K562 (cell line): ENCODE measurements around the gene PKHD1. TPM values are rescaled to one million over a fixed set of nuclear protein-coding genes. Genes with fewer than 3 reads are reported as not detected.

Experiments used
- ATAC-seq: fragments of 200-7000 bp; cut with Tn5 transposase; 3 replicates; pipeline ENCODE4 v1.9.1; 2020; ENCODE audit warnings: moderate library complexity
- BruUV-seq: library from RNA; stranded (reverse); fragments of 400-500 nt; replicated peaks from 2 replicates; lab custom pipeline; 2021; lab: Mats Ljungman, UMichigan
- CTCF ChIA-PET: fragments of 300-600 bp; formaldehyde crosslinking; extraction: SDS; loops from one replicate; lab custom pipeline; 2021; ENCODE audit warnings: low intra/inter-chr PET ratio; lab: Yijun Ruan, JAX
- POLR2A ChIA-PET: fragments of 300-600, 350-650 bp; sonication (Branson Sonifier 250); formaldehyde crosslinking; extraction: SDS; loops from one replicate; lab custom pipeline; 2021; ENCODE audit warnings: antibody characterized with exemption, inconsistent platforms; lab: Yijun Ruan, JAX
- DNase-seq, 4 experiments: peaks; one replicate each; pipeline versions ENCODE4 v3.0.0 to v3.0.0-alpha.2; 2011 to 2018; ENCODE audit warnings: low spot score in 3 of 4, mixed read lengths in 3 of 4; ENCODE audit errors: extremely low read depth in 1 of 4
- FAIRE-seq: peaks from 2 replicates; lab custom pipeline; 2011; peaks lifted over from hg19 to GRCh38; lab: Jason Lieb, UNC
- H2AFZ ChIP-seq: 2 replicates; pipeline ENCODE4 v1.6.0; 2011; ENCODE audit warnings: low read depth, low read length, control low read depth, inconsistent platforms
- H3K27ac ChIP-seq: fragments of 200-600 bp; 3 replicates; pipeline ENCODE4 v1.8.0; 2011; ENCODE audit warnings: low read depth, mild to moderate bottlenecking, control low read depth, inconsistent platforms, low read length, moderate library complexity, mixed read lengths; ENCODE audit errors: extremely low read depth
- H3K27me3 ChIP-seq, 2 experiments: fragments of 300-600 bp in 1 of 2; 2 replicates in 1 of 2; 3 replicates in 1 of 2; pipeline versions ENCODE4 v1.6.0 to v1.8.0; 2011; ENCODE audit warnings: inconsistent platforms in 2 of 2, low read length in 2 of 2, mild to moderate bottlenecking in 1 of 2, mixed read lengths in 1 of 2, moderate library complexity in 1 of 2; ENCODE audit not compliant: control insufficient read depth in 2 of 2, insufficient read depth in 2 of 2
- H3K36me3 ChIP-seq: fragments of 300-600 bp; 3 replicates; pipeline ENCODE4 v1.8.0; 2011; ENCODE audit warnings: mild to moderate bottlenecking, low read length, inconsistent platforms; ENCODE audit not compliant: control insufficient read depth, insufficient read depth
- H3K4me1 ChIP-seq, 2 experiments: fragments of 200-600 bp in 1 of 2; replicated peaks in 1 of 2; 2 replicates in 1 of 2; 3 replicates in 1 of 2; pipeline versions ENCODE4 v1.5.1 to v1.8.0; 2011; ENCODE audit warnings: inconsistent platforms in 2 of 2, low read length in 2 of 2, mild to moderate bottlenecking in 1 of 2, mixed read lengths in 1 of 2, moderate library complexity in 1 of 2; ENCODE audit not compliant: control insufficient read depth in 2 of 2, insufficient read depth in 2 of 2
- H3K4me2 ChIP-seq: 2 replicates; pipeline ENCODE4 v1.6.1; 2011; ENCODE audit warnings: low read length, control low read depth, inconsistent platforms, mixed read lengths; ENCODE audit not compliant: insufficient read depth
- H3K4me3 ChIP-seq: fragments of 200-600 bp; sonication (generic), shearing (Covaris generic); 2 replicates; pipeline ENCODE4 v1.5.1; 2016; ENCODE audit warnings: control low read depth, inconsistent platforms
- H3K79me2 ChIP-seq: fragments of 200-600 bp; 3 replicates; pipeline ENCODE4 v1.8.0; 2011; ENCODE audit warnings: low read length, inconsistent platforms; ENCODE audit not compliant: control insufficient read depth, insufficient read depth
- H3K9ac ChIP-seq, 2 experiments: 2 replicates each; pipeline versions ENCODE4 v1.6.0 to v1.6.1; 2011; ENCODE audit warnings: low read depth in 2 of 2, low read length in 2 of 2, control low read depth in 1 of 2, inconsistent platforms in 1 of 2, mild to moderate bottlenecking in 1 of 2, mixed read lengths in 1 of 2; ENCODE audit not compliant: insufficient read depth in 1 of 2
- H3K9me1 ChIP-seq: one replicate; pipeline ENCODE4 v1.6.0; 2011; ENCODE audit warnings: inconsistent platforms, mild to moderate bottlenecking, low read length, moderate library complexity; ENCODE audit not compliant: control insufficient read depth, insufficient read depth
- H3K9me3 ChIP-seq: replicated peaks from 2 replicates; pipeline ENCODE4 v1.5.1; 2011; ENCODE audit warnings: low read depth, low read length, inconsistent platforms; ENCODE audit not compliant: control insufficient read depth, insufficient read depth
- H4K20me1 ChIP-seq: replicated peaks from 2 replicates; pipeline ENCODE4 v1.6.1; 2011; ENCODE audit warnings: low read length, inconsistent platforms, mixed read lengths; ENCODE audit not compliant: control insufficient read depth, insufficient read depth
- CBFB ChIP-seq: sonication (generic); formaldehyde crosslinking; IDR thresholded peaks from 2 replicates; pipeline ENCODE4 v1.4.0; 2020; ENCODE audit warnings: mild to moderate bottlenecking, missing genetic modification reagents
- ETV6 ChIP-seq, 3 experiments: fragments of 150-350 bp in 1 of 3; sonication (generic) in 1 of 3; formaldehyde crosslinking in 1 of 3; IDR thresholded peaks; 2 replicates each; pipeline versions ENCODE4 v1.6.1 to v1.8.0; 2014 to 2022; ENCODE audit warnings: borderline replicate concordance in 2 of 3, low read depth in 2 of 3, antibody characterized with exemption in 1 of 3, low read length in 1 of 3, mild to moderate bottlenecking in 1 of 3, missing genetic modification reagents in 1 of 3
- MBD1 ChIP-seq: fragments of 250-450 bp; sonication (Bioruptor Pico); IDR thresholded peaks from 2 replicates; pipeline ENCODE4 v1.8.0; 2022; ENCODE audit warnings: inconsistent platforms
- MCM7 ChIP-seq, 2 experiments: fragments of 450-650 bp; IDR thresholded peaks; 2 replicates each; pipeline ENCODE4 v1.6.1; 2016 to 2018
- WGBS: fragments of 100-300 bp; shearing (Covaris generic); methylation state at CpG from one replicate; pipeline ENCODE4 v1.1.6; 2016; ENCODE audit warnings: low coverage, mixed read lengths; ENCODE audit not compliant: insufficient coverage; ENCODE audit errors: missing lambda C conversion rate; 5-methylcytosine and 5-hydroxymethylcytosine counted together
- in situ Hi-C: fragments of 300-500 bp; cut with MboI; formaldehyde crosslinking; loops from 4 replicates; pipeline ENCODE4 v1.15.0; 2018; ENCODE audit warnings: inconsistent platforms, mixed read lengths
- intact Hi-C: fragments of 100-400 bp; cut with micrococcal nuclease; formaldehyde crosslinking; loops from 2 replicates; pipeline ENCODE4 v1.14.2; 2022
- polyA plus RNA-seq, 8 experiments: library from polyadenylated mRNA; depleted of rRNA in 4 of 8; stranded (reverse) in 5 of 8; unstranded in 3 of 8; fragments of >200 nt; fragmentation: Nextera tagmentation in 2 of 8; fragmentation: Illumina TruSeq in 1 of 8; extraction: Ambion mirVana in 2 of 8; extraction: Trizol in 1 of 8; gene quantifications; 2 replicates each; pipeline versions ENCODE4 v1.2.1 to v1.2.3, GENCODE V29; 2011 to 2014; ENCODE audit warnings: inconsistent platforms in 1 of 8, missing spikeins in 1 of 8
- total RNA-seq, 7 experiments: library from RNA; depleted of rRNA in 6 of 7; stranded (reverse); fragments of >200 nt in 6 of 7; fragmentation: Illumina TruSeq in 2 of 7; extraction: Trizol in 2 of 7; gene quantifications; 2 replicates each; pipeline versions ENCODE4 v1.2.1 to v1.2.3, GENCODE V29; 2011 to 2021; ENCODE audit warnings: low replicate concordance in 1 of 7
- TF ChIP-seq, protein P1 (sequence below), 2 experiments: fragments of 450-650 bp; IDR thresholded peaks; 2 replicates each; pipeline ENCODE4 v1.6.1; 2016; ENCODE audit warnings: mild to moderate bottlenecking in 2 of 2, borderline replicate concordance in 1 of 2, low read depth in 1 of 2, moderate library complexity in 1 of 2
- TF ChIP-seq, protein P2 (sequence below): sonication (generic); formaldehyde crosslinking; IDR thresholded peaks from 2 replicates; pipeline ENCODE4 v1.8.0; 2022; ENCODE audit warnings: mild to moderate bottlenecking, missing genetic modification reagents

The PKHD1 gene
- total and polyA plus RNA-seq, 9 of the 15 experiments (the other 6 are each of a cell fraction or from before 2014, with no cell fraction given) = 0.01 to 0.04 (median 0.01) TPM; not detected in 6

DNA sequence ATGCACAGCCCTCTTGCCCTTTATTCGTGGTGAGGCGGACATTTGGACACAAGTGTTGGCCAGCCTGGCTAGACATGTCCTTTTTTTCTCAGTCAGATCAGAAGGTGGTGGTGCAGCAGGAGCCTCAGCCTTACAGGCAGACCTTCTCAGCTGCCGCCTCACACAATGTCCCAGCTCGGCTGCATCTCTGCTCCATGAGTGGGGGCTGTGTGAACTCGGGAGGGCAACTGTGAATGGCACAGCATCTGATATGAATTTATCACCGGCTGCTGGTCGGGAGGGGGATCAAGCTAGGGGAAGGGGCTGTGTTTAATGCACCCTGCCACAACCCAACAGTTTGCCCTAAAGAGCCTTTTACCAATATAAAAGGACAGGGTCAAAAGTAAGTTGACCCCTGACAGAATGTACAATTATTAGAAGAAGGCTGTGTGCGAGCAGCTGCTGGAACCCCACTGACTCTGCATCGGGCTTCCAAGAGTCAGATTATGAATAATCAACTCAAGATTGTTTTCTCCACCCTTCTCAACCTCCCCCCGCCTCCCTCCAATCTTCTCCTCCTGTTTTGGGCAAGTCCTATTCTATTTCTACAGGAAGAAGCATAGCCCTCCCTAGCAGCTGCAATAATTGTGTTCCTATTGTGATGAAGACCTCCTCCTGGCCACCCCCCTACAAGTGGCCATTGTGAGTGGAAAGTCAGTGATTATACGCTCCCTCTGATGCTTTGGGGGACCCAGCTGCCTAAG, 245.2 kb downstream of the PKHD1 start:
- H3K9ac ChIP-seq = no peak overlapping the region
- ATAC-seq (no peak), DNase-seq (no peak), FAIRE-seq (no peak)
- BruUV-seq = no TSS peak
- no peaks in the 10 kb centered on the region for H3K4me1 ChIP-seq
- H3K27me3 ChIP-seq = no peaks in the 10 kb centered on the region
- no peaks in the 10 kb centered on the region for H3K36me3 ChIP-seq
- H3K4me3 ChIP-seq = no peak overlapping the region
- H3K4me2 ChIP-seq = no peak overlapping the region
- H4K20me1 ChIP-seq = no peaks in the 10 kb centered on the region
- CTCF ChIA-PET = no interaction called here
- H3K9me3 ChIP-seq = no peaks in the 10 kb centered on the region
- no peak overlapping the region for H2AFZ ChIP-seq
- POLR2A ChIA-PET = no interaction called here
- in situ Hi-C loops = no loop called here
- no peak overlapping the region for H3K27ac ChIP-seq
- intact Hi-C loops = no loop called here
- no peaks in the 10 kb centered on the region for H3K9me1 ChIP-seq
- 0% methylated on average over 11 of the region's 11 CpGs for WGBS
- no peaks in the 10 kb centered on the region for H3K79me2 ChIP-seq
- TF ChIP-seq MCM7 (IDR thresholded peaks at IDR 0.05) (no peak), MBD1 (CRISPR knock-in tag) (no peak), CBFB (no peak), ETV6 (IDR thresholded peaks at IDR 0.05; ENCODE audit: borderline replicate concordance in 1 of 2, low read depth in 2 of 2, low read length in 1 of 2) (no peak), ETV6 (CRISPR knock-in tag; IDR thresholded peaks at IDR 0.05; ENCODE audit: borderline replicate concordance) (no peak)
- TF ChIP-seq, protein P1, sequence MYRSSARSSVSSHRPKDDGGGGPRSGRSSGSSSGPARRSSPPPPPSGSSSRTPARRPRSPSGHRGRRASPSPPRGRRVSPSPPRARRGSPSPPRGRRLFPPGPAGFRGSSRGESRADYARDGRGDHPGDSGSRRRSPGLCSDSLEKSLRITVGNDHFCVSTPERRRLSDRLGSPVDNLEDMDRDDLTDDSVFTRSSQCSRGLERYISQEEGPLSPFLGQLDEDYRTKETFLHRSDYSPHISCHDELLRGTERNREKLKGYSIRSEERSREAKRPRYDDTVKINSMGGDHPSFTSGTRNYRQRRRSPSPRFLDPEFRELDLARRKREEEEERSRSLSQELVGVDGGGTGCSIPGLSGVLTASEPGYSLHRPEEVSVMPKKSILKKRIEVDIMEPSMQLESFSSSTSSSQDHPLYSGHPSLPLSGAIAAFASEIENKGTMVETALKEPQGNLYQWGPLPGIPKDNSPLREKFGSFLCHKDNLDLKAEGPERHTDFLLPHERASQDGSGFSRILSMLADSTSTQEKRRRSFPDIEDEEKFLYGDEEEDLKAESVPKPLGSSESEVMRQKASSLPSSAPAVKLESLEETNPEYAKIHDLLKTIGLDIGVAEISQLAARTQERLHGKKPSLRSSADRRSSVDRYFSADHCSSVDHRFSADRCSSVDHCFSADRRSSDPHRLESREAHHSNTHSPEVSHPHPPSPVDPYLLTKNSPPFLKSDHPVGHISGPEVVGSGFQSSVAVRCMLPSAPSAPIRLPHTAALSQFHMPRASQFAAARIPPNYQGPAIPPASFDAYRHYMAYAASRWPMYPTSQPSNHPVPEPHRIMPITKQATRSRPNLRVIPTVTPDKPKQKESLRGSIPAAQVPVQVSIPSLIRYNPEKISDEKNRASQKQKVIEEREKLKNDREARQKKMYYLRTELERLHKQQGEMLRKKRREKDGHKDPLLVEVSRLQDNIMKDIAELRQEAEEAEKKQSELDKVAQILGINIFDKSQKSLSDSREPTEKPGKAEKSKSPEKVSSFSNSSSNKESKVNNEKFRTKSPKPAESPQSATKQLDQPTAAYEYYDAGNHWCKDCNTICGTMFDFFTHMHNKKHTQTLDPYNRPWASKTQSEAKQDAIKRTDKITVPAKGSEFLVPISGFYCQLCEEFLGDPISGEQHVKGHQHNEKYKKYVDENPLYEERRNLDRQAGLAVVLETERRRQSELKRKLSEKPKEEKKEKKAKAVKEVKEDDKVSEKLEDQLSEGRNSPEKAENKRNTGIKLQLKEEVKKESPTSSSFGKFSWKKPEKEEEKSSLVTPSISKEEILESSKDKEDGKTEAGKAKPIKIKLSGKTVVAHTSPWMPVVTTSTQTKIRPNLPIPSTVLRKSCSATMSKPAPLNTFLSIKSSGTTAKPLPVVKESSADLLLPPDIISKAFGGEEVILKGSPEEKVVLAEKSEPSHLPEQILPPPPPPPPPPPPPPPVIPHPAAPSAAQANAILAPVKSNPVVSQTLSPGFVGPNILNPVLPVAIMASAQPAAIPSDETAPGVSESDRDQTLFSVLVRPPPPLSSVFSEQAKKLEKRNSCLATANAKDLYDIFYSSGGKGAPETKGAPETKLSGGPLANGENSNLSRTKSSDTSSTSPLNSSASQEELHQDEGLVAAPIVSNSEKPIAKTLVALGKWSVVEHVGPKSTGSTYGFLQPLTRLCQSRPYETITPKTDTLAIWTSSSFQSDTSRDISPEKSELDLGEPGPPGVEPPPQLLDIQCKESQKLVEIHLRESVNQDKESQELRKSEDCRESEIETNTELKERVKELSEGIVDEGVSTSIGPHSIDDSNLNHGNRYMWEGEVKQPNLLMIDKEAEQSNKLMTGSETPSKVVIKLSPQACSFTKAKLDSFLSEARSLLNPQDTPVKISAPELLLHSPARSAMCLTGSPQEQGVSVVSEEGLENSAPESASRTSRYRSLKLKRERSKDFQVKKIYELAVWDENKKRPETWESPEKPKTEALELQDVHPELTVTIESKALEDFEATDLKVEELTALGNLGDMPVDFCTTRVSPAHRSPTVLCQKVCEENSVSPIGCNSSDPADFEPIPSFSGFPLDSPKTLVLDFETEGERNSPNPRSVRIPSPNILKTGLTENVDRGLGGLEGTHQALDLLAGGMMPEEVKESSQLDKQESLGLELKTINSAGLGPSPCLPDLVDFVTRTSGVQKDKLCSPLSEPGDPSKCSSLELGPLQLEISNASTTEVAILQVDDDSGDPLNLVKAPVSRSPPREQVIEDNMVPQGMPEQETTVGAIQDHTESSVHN (IDR thresholded peaks at IDR 0.05; ENCODE audit: borderline replicate concordance in 1 of 2, low read depth in 1 of 2) = no peak
- TF ChIP-seq, protein P2, sequence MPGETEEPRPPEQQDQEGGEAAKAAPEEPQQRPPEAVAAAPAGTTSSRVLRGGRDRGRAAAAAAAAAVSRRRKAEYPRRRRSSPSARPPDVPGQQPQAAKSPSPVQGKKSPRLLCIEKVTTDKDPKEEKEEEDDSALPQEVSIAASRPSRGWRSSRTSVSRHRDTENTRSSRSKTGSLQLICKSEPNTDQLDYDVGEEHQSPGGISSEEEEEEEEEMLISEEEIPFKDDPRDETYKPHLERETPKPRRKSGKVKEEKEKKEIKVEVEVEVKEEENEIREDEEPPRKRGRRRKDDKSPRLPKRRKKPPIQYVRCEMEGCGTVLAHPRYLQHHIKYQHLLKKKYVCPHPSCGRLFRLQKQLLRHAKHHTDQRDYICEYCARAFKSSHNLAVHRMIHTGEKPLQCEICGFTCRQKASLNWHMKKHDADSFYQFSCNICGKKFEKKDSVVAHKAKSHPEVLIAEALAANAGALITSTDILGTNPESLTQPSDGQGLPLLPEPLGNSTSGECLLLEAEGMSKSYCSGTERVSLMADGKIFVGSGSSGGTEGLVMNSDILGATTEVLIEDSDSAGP = no peak
